Upper lobe of left lung (tissue), 6 donors: Measurements from ENCODE around the gene LRR1. TPM values are rescaled to one million over a fixed set of nuclear protein-coding genes. Genes with fewer than 3 reads are reported as not detected.
A peak's percentile ranks its signal among the peaks of the same experiment; 100 is the strongest.

Experiments
- ATAC-seq, 2 donors: fragments of 200-7000 bp; cut with Tn5 transposase; one replicate each; pipeline ENCODE4 v1.9.1; 2022; ENCODE audit warnings: mild to moderate bottlenecking in 2 of 2, moderate library complexity in 2 of 2; ENCODE audit not compliant: low FRiP score in 2 of 2
- DNase-seq, 2 donors: peaks; one replicate each; pipeline ENCODE4 v3.0.0-alpha.2; 2019 to 2020
- H3K27ac ChIP-seq, 4 donors: fragments of 200-600 bp; sonication (generic); one replicate each; pipeline ENCODE4 v1.5.1; 2016 to 2019
- H3K27me3 ChIP-seq, 4 donors: fragments of 200-600 bp; sonication (generic); one replicate each; pipeline ENCODE4 v1.5.1; 2017 to 2019
- H3K36me3 ChIP-seq, 4 donors: fragments of 200-600 bp; sonication (generic); one replicate each; pipeline ENCODE4 v1.5.1; 2016 to 2019
- H3K4me1 ChIP-seq, 4 donors: fragments of 200-600 bp; sonication (generic); one replicate each; pipeline ENCODE4 v1.5.1; 2018 to 2019
- H3K4me3 ChIP-seq, 4 donors: fragments of 200-600 bp; sonication (generic); one replicate each; pipeline ENCODE4 v1.5.1; 2017 to 2019; ENCODE audit warnings: mild to moderate bottlenecking in 2 of 4, moderate library complexity in 1 of 4
- H3K9me3 ChIP-seq, 4 donors: fragments of 200-600 bp; sonication (generic); one replicate each; pipeline ENCODE4 v1.5.1; 2018 to 2019
- CTCF ChIP-seq, 6 experiments: fragments of 450-650 bp in 4 of 6; fragments of 200-600 bp in 2 of 6; sonication (generic) in 2 of 6; IDR thresholded peaks; one replicate each; pipeline ENCODE4 v1.5.1; 2016 to 2019; ENCODE audit warnings: antibody characterized with exemption in 6 of 6
- EP300 ChIP-seq, 4 donors: sonication (generic); formaldehyde crosslinking; IDR thresholded peaks; one replicate each; pipeline ENCODE4 v1.5.1; 2017; ENCODE audit warnings: antibody characterized with exemption in 4 of 4, control low read depth in 2 of 4
- POLR2A ChIP-seq, 4 donors: fragments of 450-650 bp; IDR thresholded peaks; one replicate each; pipeline ENCODE4 v1.5.1; 2016 to 2017; ENCODE audit warnings: antibody characterized with exemption in 4 of 4, mild to moderate bottlenecking in 2 of 4
- POLR2AphosphoS5 ChIP-seq, 2 donors: sonication (generic); formaldehyde crosslinking; IDR thresholded peaks; one replicate each; pipeline ENCODE4 v1.5.1; 2017; ENCODE audit warnings: antibody characterized with exemption in 2 of 2
- WGBS, 2 donors: methylation state at CpG; one replicate each; pipeline ENCODE4 v1.1.5; 2017 to 2018; 5-methylcytosine and 5-hydroxymethylcytosine counted together
- total RNA-seq, 6 donors: library from RNA; depleted of rRNA in 4 of 6; stranded (reverse); fragments of >200 nt in 4 of 6; gene quantifications; one replicate each; pipeline versions ENCODE4 v1.1.0 to v1.2.1, GENCODE V29; 2016 to 2021
- donor health status: DM: no; HTN: no; CAD: no; lungs with moderate emphysema.
- donor health status: DM: no; HTN: yes; CAD: no; lungs with severe emphysema.

LRR1 gene
- total RNA-seq, 6 donors from 2014 or later: 1.6 to 13.6 (median 8.1) TPM

GRCh38 chr14:49621114-49621881 is 22.6 kb downstream of the LRR1 start:
- peak; percentile 78 to 96 for DNase-seq
- ATAC-seq: peak; percentile 78 to 82
- peak overlapping the region; percentile 78 to 98 (median 88) for H3K4me3 ChIP-seq
- TF ChIP-seq EP300 (IDR thresholded peaks at IDR 0.05): no peak
- no peak for TF ChIP-seq POLR2AphosphoS5 (IDR thresholded peaks at IDR 0.05)
- no peak for TF ChIP-seq CTCF (IDR thresholded peaks at IDR 0.05)
- no peak for TF ChIP-seq POLR2A (IDR thresholded peaks at IDR 0.05)
- peak overlapping the region; percentile 91 to 97 (median 96) for H3K27ac ChIP-seq
- 10 to 24% methylated on average over 10 to 28 of the region's 65 CpGs for WGBS, 2 donors
- peaks cover 4 to 28% (median 8%) of the 10 kb centered on the region in 4 donors for H3K36me3 ChIP-seq
- H3K4me1 ChIP-seq: peaks cover 38 to 45% (median 39%) of the 10 kb centered on the region in 4 donors
- no peaks in the 10 kb centered on the region for H3K27me3 ChIP-seq
- no peaks in the 10 kb centered on the region for H3K9me3 ChIP-seq

- 72 to 78% methylated on average over 3 of the region's 3 CpGs for WGBS, 2 donors
- H3K27ac ChIP-seq: peak overlapping the region in 3 of 4 donors; percentile 14 to 97 (median 91)
- H3K36me3 ChIP-seq: peaks cover 4 to 32% (median 8%) of the 10 kb centered on the region in 4 donors
- TF ChIP-seq POLR2AphosphoS5 (IDR thresholded peaks at IDR 0.05): no peak
- no peak for TF ChIP-seq CTCF (IDR thresholded peaks at IDR 0.05)
- TF ChIP-seq EP300 (IDR thresholded peaks at IDR 0.05): no peak
- no peak for TF ChIP-seq POLR2A (IDR thresholded peaks at IDR 0.05)
- no peak for ATAC-seq
- no peaks in the 10 kb centered on the region for H3K27me3 ChIP-seq
- H3K4me3 ChIP-seq: peak overlapping the region; percentile 78 to 98 (median 88)
- no peak for DNase-seq
- H3K9me3 ChIP-seq: no peaks in the 10 kb centered on the region
- peaks cover 38 to 45% (median 39%) of the 10 kb centered on the region in 4 donors for H3K4me1 ChIP-seq
Observed at GRCh38 chr14:49622022-49622607, 23.4 kb downstream of the LRR1 start.

- Histone ChIP-seq H3K9me3 (no peaks in the 10 kb centered on the region), H3K27ac (no peak overlapping the region), H3K4me3 (peak overlapping the region in 1 of 4 donors; percentile 98), H3K4me1 (peaks cover 36 to 44% (median 39%) of the 10 kb centered on the region in 4 donors), H3K27me3 (no peaks in the 10 kb centered on the region), H3K36me3 (peaks cover under 1 to 22% (median 4%) of the 10 kb centered on the region in 4 donors)
- ATAC-seq: no peak
- WGBS, 2 donors: 64 to 72% methylated on average over 3 of the region's 3 CpGs
- no peak for TF ChIP-seq EP300 (IDR thresholded peaks at IDR 0.05)
- no peak for TF ChIP-seq POLR2A (IDR thresholded peaks at IDR 0.05)
- TF ChIP-seq POLR2AphosphoS5 (IDR thresholded peaks at IDR 0.05): no peak
- TF ChIP-seq CTCF (IDR thresholded peaks at IDR 0.05): no peak
- no peak for DNase-seq
Observed at GRCh38 chr14:49623387-49623786, 24.6 kb downstream of the LRR1 start.

- TF ChIP-seq POLR2AphosphoS5 (IDR thresholded peaks at IDR 0.05) (no peak), EP300 (IDR thresholded peaks at IDR 0.05) (no peak), POLR2A (IDR thresholded peaks at IDR 0.05) (no peak), CTCF (IDR thresholded peaks at IDR 0.05) (no peak)
- ATAC-seq (no peak), DNase-seq (no peak)
- H3K4me3 ChIP-seq: no peak overlapping the region
- no peaks in the 10 kb centered on the region for H3K9me3 ChIP-seq
- no peaks in the 10 kb centered on the region for H3K27me3 ChIP-seq
- peak overlapping the region in 1 of 4 donors; percentile 31 for H3K27ac ChIP-seq
- peaks cover 32 to 36% (median 33%) of the 10 kb centered on the region in 4 donors for H3K4me1 ChIP-seq
- peaks cover 0 to 17% (median 0%) of the 10 kb centered on the region in 4 donors for H3K36me3 ChIP-seq
- 78 to 80% methylated on average over 6 of the region's 6 CpGs for WGBS, 2 donors
Observed at GRCh38 chr14:49623941-49624839, 25.4 kb downstream of the LRR1 start.
